Ishikawa (cell line): ENCODE results near the gene WDTC1.

ENCODE experiments used
- CEBPB ChIP-seq: IDR thresholded peaks from 2 replicates; pipeline ENCODE4 v1.6.1; 2012
- CREB1 ChIP-seq: IDR thresholded peaks from 2 replicates; pipeline ENCODE4 v1.6.1; 2012; ENCODE audit warnings: low read depth
- EGR1 ChIP-seq: IDR thresholded peaks from 2 replicates; pipeline ENCODE4 v1.6.1; 2012
- EP300 ChIP-seq: IDR thresholded peaks from 2 replicates; pipeline ENCODE4 v1.6.1; 2012; ENCODE audit warnings: borderline replicate concordance
- FOXM1 ChIP-seq: IDR thresholded peaks from 2 replicates; pipeline ENCODE4 v1.6.1; 2012; ENCODE audit warnings: low read depth, borderline replicate concordance
- NFIC ChIP-seq: IDR thresholded peaks from 2 replicates; pipeline ENCODE4 v1.6.1; 2012
- RAD21 ChIP-seq: IDR thresholded peaks from 2 replicates; pipeline ENCODE4 v1.6.1; 2012; ENCODE audit warnings: low read depth
- REST ChIP-seq: IDR thresholded peaks from 2 replicates; pipeline ENCODE4 v1.6.1; 2012; ENCODE audit warnings: low read depth, mild to moderate bottlenecking
- TAF1 ChIP-seq: IDR thresholded peaks from 2 replicates; pipeline ENCODE4 v1.6.1; 2012; ENCODE audit warnings: low read depth, mild to moderate bottlenecking
- TCF12 ChIP-seq: IDR thresholded peaks from 2 replicates; pipeline ENCODE4 v1.6.1; 2012; ENCODE audit warnings: low read depth
- TEAD4 ChIP-seq: IDR thresholded peaks from 2 replicates; pipeline ENCODE4 v1.6.1; 2012
- YY1 ChIP-seq: IDR thresholded peaks from 2 replicates; pipeline ENCODE4 v1.6.1; 2012; ENCODE audit warnings: low read depth
- ZBTB7A ChIP-seq: IDR thresholded peaks from 2 replicates; pipeline ENCODE4 v1.6.1; 2012; ENCODE audit warnings: low read depth
- TF ChIP-seq, protein P1 (sequence below): IDR thresholded peaks from 2 replicates; pipeline ENCODE4 v1.6.1; 2012
- TF ChIP-seq, protein P2 (sequence below): IDR thresholded peaks from 2 replicates; pipeline ENCODE4 v1.6.1; 2012

WDTC1 gene

GRCh38 chr1:27241677-27242076 is 7.2 kb downstream of the WDTC1 start:
- TF ChIP-seq TEAD4 (no peak), YY1 (no peak), CEBPB (no peak), TAF1 (no peak), TCF12 (no peak), RAD21 (no peak), CREB1 (no peak)
- TF ChIP-seq, protein P1, sequence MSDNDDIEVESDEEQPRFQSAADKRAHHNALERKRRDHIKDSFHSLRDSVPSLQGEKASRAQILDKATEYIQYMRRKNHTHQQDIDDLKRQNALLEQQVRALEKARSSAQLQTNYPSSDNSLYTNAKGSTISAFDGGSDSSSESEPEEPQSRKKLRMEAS: no peak

GRCh38 chr1:27246194-27246593 is 11.8 kb downstream of the WDTC1 start:
- TF ChIP-seq ZBTB7A (no peak), REST (no peak)
- TF ChIP-seq, protein P2, sequence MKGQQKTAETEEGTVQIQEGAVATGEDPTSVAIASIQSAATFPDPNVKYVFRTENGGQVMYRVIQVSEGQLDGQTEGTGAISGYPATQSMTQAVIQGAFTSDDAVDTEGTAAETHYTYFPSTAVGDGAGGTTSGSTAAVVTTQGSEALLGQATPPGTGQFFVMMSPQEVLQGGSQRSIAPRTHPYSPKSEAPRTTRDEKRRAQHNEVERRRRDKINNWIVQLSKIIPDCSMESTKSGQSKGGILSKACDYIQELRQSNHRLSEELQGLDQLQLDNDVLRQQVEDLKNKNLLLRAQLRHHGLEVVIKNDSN: no peak

GRCh38 chr1:27253596-27253995 is 19.2 kb downstream of the WDTC1 start:
- TF ChIP-seq EGR1 (no peak), EP300 (no peak), NFIC (no peak), TCF12 (no peak), TAF1 (no peak), TEAD4 (no peak), FOXM1 (no peak), CEBPB (no peak), REST (no peak), YY1 (no peak), RAD21 (no peak)
- TF ChIP-seq, protein P2: no peak
- TF ChIP-seq, protein P1: no peak

GRCh38 chr1:27255136-27255535 is 20.7 kb downstream of the WDTC1 start:
- TF ChIP-seq NFIC: no peak
- TF ChIP-seq FOXM1: no peak
- TF ChIP-seq ZBTB7A: no peak
- no peak for TF ChIP-seq RAD21
- no peak for TF ChIP-seq CREB1
- no peak for TF ChIP-seq TEAD4
- no peak for TF ChIP-seq YY1
- no peak for TF ChIP-seq EP300
- TF ChIP-seq REST: no peak
- no peak for TF ChIP-seq EGR1
- TF ChIP-seq TAF1: no peak
- TF ChIP-seq, protein P1: no peak
- TF ChIP-seq CEBPB: no peak

DNA sequence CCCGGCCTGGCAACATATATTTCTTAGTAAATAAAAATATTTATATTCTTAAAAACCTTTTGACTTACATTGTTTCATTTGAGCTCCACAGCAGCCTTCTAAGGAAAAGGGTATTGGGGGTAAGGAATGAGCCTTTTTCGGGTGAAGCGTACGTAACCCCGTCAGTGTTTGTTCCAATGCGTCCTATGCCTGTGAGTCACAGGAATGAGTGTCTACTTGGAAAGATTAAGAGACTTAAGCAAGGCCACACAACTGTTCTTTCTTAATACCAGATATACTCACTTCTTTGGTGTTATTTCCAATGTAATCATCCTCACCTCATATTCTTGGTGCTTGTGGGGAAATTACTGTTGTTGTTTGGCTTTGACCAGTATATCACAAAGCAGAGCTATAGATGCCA is 22.7 kb downstream of the WDTC1 start:
- TF ChIP-seq ZBTB7A: no peak
- TF ChIP-seq REST: no peak
- TF ChIP-seq EP300: no peak
- no peak for TF ChIP-seq CREB1
- TF ChIP-seq FOXM1: no peak
- TF ChIP-seq, protein P2: no peak
- TF ChIP-seq YY1: no peak
- TF ChIP-seq, protein P1: no peak
- no peak for TF ChIP-seq CEBPB
